Keratinocyte (primary cell): ENCODE measurements around the gene CCDC87.

Experiments used
- EZH2 ChIP-seq: IDR thresholded peaks from one replicate; pipeline ENCODE4 v1.6.1; 2012; ENCODE audit warnings: inconsistent platforms, mild to moderate bottlenecking, low read length, moderate library complexity
- TF ChIP-seq, protein P1 (sequence below), 3 experiments: IDR thresholded peaks in 1 of 3; conservative IDR thresholded peaks in 1 of 3; optimal IDR thresholded peaks in 1 of 3; 2 replicates in 2 of 3; 3 replicates in 1 of 3; pipeline versions ENCODE3 to v1.5.1; 2011; ENCODE audit warnings: low read length in 3 of 3, mild to moderate bottlenecking in 3 of 3, moderate library complexity in 2 of 3, control low read depth in 1 of 3, inconsistent platforms in 1 of 3; ENCODE audit not compliant: insufficient read depth in 2 of 3; ENCODE audit errors: extremely low read depth in 1 of 3

DNA sequence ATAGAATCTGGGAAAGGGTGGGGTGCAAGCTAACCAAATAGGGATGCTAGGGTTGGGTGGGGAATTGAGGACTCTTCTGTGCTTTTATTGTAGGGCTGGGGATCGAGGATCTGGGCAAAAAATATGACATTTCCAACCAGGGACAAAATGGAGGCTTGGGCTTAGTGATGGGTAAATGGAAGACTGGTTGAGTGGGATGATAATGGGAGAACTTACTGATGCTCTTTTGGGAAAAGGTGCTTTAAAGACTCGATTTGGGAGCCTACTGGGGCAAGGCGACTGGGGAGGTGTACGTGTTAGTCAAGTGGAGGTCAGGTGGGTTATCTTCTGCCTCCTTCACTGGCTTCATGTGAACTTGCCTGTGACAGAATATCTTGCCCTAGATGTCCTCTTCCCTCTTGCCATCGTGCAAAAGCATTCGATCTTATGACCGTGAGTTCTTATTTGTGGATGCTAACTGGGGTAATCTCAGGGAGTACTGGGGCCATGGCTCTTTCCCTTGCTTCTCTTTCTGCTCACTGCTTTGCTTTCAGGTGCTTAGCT lies 35.3 kb upstream of the CCDC87 start:
- TF ChIP-seq, protein P1, sequence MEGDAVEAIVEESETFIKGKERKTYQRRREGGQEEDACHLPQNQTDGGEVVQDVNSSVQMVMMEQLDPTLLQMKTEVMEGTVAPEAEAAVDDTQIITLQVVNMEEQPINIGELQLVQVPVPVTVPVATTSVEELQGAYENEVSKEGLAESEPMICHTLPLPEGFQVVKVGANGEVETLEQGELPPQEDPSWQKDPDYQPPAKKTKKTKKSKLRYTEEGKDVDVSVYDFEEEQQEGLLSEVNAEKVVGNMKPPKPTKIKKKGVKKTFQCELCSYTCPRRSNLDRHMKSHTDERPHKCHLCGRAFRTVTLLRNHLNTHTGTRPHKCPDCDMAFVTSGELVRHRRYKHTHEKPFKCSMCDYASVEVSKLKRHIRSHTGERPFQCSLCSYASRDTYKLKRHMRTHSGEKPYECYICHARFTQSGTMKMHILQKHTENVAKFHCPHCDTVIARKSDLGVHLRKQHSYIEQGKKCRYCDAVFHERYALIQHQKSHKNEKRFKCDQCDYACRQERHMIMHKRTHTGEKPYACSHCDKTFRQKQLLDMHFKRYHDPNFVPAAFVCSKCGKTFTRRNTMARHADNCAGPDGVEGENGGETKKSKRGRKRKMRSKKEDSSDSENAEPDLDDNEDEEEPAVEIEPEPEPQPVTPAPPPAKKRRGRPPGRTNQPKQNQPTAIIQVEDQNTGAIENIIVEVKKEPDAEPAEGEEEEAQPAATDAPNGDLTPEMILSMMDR (optimal IDR thresholded peaks at IDR 0.05 in 1 of 3, IDR thresholded peaks at IDR 0.05 in 1 of 3, conservative IDR thresholded peaks at IDR 0.05 in 1 of 3; ENCODE audit: extremely low read depth in 1 of 3, insufficient read depth in 2 of 3, low read length in 3 of 3): no peak
- TF ChIP-seq EZH2: no peak
